Adipocyte (in vitro differentiated cells): ENCODE data around the gene C5.

ENCODE experiments used
- DNase-seq: peaks from one replicate; pipeline ENCODE4 v3.0.0-alpha.2; 2015; ENCODE audit warnings: low read depth
- H3K27me3 ChIP-seq: replicated peaks from 2 replicates; pipeline ENCODE4 v1.7.0; 2013; ENCODE audit warnings: mild to moderate bottlenecking, low read length, moderate library complexity; ENCODE audit not compliant: control insufficient read depth, insufficient read depth
- H3K36me3 ChIP-seq: 2 replicates; pipeline ENCODE4 v1.7.0; 2013; ENCODE audit warnings: low read length, mild to moderate bottlenecking, moderate library complexity; ENCODE audit not compliant: control insufficient read depth, insufficient read depth, severe bottlenecking
- H3K4me1 ChIP-seq: 2 replicates; pipeline ENCODE4 v1.7.0; 2013; ENCODE audit warnings: mild to moderate bottlenecking, low read length, moderate library complexity; ENCODE audit not compliant: control insufficient read depth, insufficient read depth
- H3K4me3 ChIP-seq: 2 replicates; pipeline ENCODE4 v1.7.0; 2013; ENCODE audit warnings: mild to moderate bottlenecking, low read length, moderate library complexity
- H3K9ac ChIP-seq: 2 replicates; pipeline ENCODE4 v1.7.0; 2013; ENCODE audit warnings: mild to moderate bottlenecking, low read length, moderate library complexity
- H3K9me3 ChIP-seq: 2 replicates; pipeline ENCODE4 v1.7.0; 2013; ENCODE audit warnings: mild to moderate bottlenecking, low read length, moderate library complexity; ENCODE audit not compliant: control insufficient read depth

C5 gene

GRCh38 chr9:120956862-120957261, 93.2 kb downstream of the C5 start:
- H3K4me3 ChIP-seq, result no peak overlapping the region
- H3K9ac ChIP-seq, result no peak overlapping the region
- H3K9me3 ChIP-seq, result no peaks in the 10 kb centered on the region
- no peak for DNase-seq
- no peaks in the 10 kb centered on the region for H3K36me3 ChIP-seq
- no peaks in the 10 kb centered on the region for H3K4me1 ChIP-seq
- H3K27me3 ChIP-seq, result no peaks in the 10 kb centered on the region

GRCh38 chr9:120951960-120952618, 98.0 kb downstream of the C5 start:
- Histone ChIP-seq H3K4me3 (no peak overlapping the region), H3K36me3 (no peaks in the 10 kb centered on the region), H3K9ac (no peak overlapping the region), H3K27me3 (no peaks in the 10 kb centered on the region), H3K9me3 (no peaks in the 10 kb centered on the region), H3K4me1 (no peaks in the 10 kb centered on the region)
- no peak for DNase-seq

DNA sequence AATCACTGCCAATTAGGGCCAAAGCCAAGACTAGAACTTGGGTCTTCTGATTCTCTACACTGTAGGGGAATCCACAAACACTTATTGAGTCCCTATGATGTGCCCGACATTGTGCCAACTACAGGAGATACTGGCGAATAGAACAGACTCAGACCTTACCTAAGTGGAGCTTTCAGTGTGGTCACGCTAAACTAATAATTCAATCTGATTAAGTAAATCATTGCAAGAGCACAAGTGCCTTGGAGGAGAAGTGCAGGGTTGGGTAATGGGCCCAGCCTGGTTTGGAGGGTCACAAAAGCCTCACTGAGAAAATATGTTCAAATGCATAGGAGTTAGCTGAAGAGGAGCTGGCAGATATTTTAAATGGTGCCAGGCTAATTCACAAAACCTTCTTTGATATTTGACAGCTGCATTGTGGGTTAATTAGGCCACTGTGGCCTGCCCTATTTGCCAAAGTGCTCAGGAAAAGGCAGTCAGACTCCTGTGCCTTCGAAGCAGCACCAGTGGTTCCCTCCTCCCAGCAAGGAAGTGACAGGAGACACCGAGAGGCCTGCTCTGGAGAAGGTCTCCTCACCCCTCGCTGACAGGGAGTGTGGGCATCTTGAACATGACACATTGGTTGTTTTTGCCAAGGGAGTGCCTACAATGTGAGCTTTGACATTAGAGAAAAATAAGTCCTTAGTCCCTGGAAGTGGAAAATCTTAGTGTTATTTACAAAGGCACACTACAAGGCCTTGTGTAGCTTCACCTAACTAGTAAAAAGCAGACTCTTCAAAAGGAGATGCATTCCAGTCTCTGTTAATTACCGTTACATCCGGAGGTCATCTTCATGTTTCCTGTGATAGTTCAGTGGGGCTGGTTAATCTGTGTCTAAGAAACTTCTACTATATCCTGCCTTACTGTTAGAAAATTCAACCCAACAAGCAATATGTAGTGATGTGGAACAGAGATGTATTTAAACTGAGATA, 99.4 kb downstream of the C5 start:
- Histone ChIP-seq H3K27me3 (no peaks in the 10 kb centered on the region), H3K9ac (no peak overlapping the region), H3K4me3 (no peak overlapping the region), H3K4me1 (peaks cover 12% of the 10 kb centered on the region), H3K36me3 (no peaks in the 10 kb centered on the region), H3K9me3 (no peaks in the 10 kb centered on the region)
- DNase-seq, result no peak

GRCh38 chr9:120949290-120949689, 100.8 kb downstream of the C5 start:
- H3K36me3 ChIP-seq, result no peaks in the 10 kb centered on the region
- no peaks in the 10 kb centered on the region for H3K9me3 ChIP-seq
- H3K4me3 ChIP-seq, result no peak overlapping the region
- H3K27me3 ChIP-seq, result no peaks in the 10 kb centered on the region
- no peak for DNase-seq
- H3K9ac ChIP-seq, result no peak overlapping the region
- H3K4me1 ChIP-seq, result peaks cover 15% of the 10 kb centered on the region

DNA sequence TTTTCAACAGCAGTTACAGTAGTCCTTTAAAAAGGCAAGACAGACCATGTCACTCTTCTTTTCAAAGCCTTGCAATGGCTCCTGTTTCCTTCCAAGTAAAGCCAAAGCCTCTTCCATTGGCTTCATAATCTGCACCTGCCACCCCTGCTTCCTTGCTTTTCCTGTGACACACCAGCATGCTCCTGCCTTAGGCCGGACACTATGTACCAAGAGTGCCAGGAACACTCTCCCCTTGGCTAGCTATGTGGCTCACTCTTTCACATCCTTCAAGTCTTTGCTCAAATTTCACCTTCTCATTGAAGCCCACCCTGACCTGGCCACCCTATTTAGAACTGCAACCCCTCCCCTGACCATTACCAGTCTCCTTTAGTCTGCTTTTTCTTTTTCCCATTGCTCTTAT, 101.3 kb downstream of the C5 start:
- peaks cover 15% of the 10 kb centered on the region for H3K4me1 ChIP-seq
- H3K9me3 ChIP-seq, result no peaks in the 10 kb centered on the region
- no peaks in the 10 kb centered on the region for H3K27me3 ChIP-seq
- no peaks in the 10 kb centered on the region for H3K36me3 ChIP-seq
- H3K9ac ChIP-seq, result no peak overlapping the region
- no peak for DNase-seq
- no peak overlapping the region for H3K4me3 ChIP-seq

GRCh38 chr9:120947222-120947621, 102.9 kb downstream of the C5 start:
- H3K4me3 ChIP-seq, result no peak overlapping the region
- H3K36me3 ChIP-seq, result no peaks in the 10 kb centered on the region
- peaks cover 26% of the 10 kb centered on the region for H3K4me1 ChIP-seq
- DNase-seq, result no peak
- H3K9ac ChIP-seq, result no peak overlapping the region
- H3K9me3 ChIP-seq, result no peaks in the 10 kb centered on the region
- no peaks in the 10 kb centered on the region for H3K27me3 ChIP-seq

- peaks cover 35% of the 10 kb centered on the region for H3K4me1 ChIP-seq
- no peaks in the 10 kb centered on the region for H3K36me3 ChIP-seq
- no peaks in the 10 kb centered on the region for H3K27me3 ChIP-seq
- H3K4me3 ChIP-seq, result no peak overlapping the region
- H3K9me3 ChIP-seq, result no peaks in the 10 kb centered on the region
- no peak overlapping the region for H3K9ac ChIP-seq
- peak; percentile 45 for DNase-seq
These were observed 103.8 kb downstream of the C5 start for GRCh38 chr9:120946259-120946658.

- Histone ChIP-seq H3K27me3 (no peaks in the 10 kb centered on the region), H3K9me3 (no peaks in the 10 kb centered on the region), H3K4me1 (peaks cover 43% of the 10 kb centered on the region), H3K4me3 (no peak overlapping the region), H3K9ac (no peak overlapping the region), H3K36me3 (no peaks in the 10 kb centered on the region)
- no peak for DNase-seq
These were observed 105.1 kb downstream of the C5 start for GRCh38 chr9:120944948-120945347.

GRCh38 chr9:120944434-120944843, 105.6 kb downstream of the C5 start:
- H3K4me3 ChIP-seq, result no peak overlapping the region
- no peaks in the 10 kb centered on the region for H3K27me3 ChIP-seq
- no peaks in the 10 kb centered on the region for H3K36me3 ChIP-seq
- no peaks in the 10 kb centered on the region for H3K9me3 ChIP-seq
- DNase-seq, result no peak
- peaks cover 43% of the 10 kb centered on the region for H3K4me1 ChIP-seq
- H3K9ac ChIP-seq, result no peak overlapping the region

DNA sequence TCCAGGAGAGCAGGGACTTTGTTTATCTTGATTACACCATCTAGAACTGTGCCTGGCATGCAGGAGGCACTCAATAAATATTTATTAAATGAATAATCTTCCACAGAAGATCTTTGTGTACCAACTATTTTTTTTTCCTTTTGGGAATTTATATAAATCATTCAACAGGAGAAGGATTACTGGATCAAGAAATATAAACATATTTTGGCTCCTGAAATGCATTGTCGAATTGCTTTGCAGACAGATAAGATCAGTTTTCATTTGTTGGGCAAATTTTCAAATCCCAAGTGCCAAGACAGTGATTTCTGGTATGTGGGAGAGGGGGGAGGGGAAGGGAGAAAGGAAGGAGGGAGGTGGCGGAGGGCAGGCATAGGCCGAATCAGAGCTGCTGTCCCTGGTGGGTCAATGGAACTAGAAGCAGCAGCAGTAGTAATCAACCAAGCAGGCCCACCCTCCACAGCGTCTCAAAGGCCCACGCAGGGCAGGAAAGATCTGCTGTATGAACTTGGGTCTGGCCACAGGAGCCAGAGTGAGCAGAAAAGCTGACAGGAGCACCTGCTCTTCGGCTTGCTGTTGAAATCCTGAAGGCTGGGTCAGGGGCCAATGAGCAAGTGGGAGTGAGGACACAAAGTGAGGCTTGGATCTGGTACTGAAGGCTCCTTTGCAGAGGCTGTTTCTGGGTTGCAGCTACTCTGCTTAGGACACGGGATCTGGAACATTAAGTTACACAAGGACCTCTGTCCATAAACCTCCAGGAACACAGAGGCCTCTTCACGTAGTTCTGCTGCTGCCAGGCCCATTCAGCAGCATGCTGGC, 107.7 kb downstream of the C5 start:
- H3K4me1 ChIP-seq, result peaks cover 53% of the 10 kb centered on the region
- no peaks in the 10 kb centered on the region for H3K9me3 ChIP-seq
- H3K36me3 ChIP-seq, result no peaks in the 10 kb centered on the region
- DNase-seq, result no peak
- peak overlapping the region; percentile 31 for H3K4me3 ChIP-seq
- no peaks in the 10 kb centered on the region for H3K27me3 ChIP-seq
- peak overlapping the region; percentile 75 for H3K9ac ChIP-seq
